GM21390 (cell line): ENCODE results near the gene SBDS.
"Not testable (repeated sequence)": the region's sequence is repeated elsewhere in the genome, so short reads cannot be mapped to it uniquely, and the experiment has no call there.

Source experiments
- ATAC-seq: cut with Tn5 transposase; IDR thresholded peaks from one replicate; pipeline ENCODE4 v1.9.1; 2021; ENCODE audit not compliant: unreplicated experiment

SBDS gene

GRCh38 chr7:66996444-66997191, 1.2 kb upstream of the SBDS start, which contains the start of gene TYW1:
Gene TYW1 (plus strand): TSS chr7:66996833. CDS start chr7:66996979, 146 bp downstream.
- ATAC-seq: peak; percentile 88

- not testable (repeated sequence) for ATAC-seq
Observed at GRCh38 chr7:66994691-66995049, 716 bp downstream of the SBDS start.

GRCh38 chr7:66994051-66994450, 1.3 kb downstream of the SBDS start:
- not testable (repeated sequence) for ATAC-seq

- not testable (repeated sequence) for ATAC-seq
Observed at GRCh38 chr7:66989552-66989951, 5.8 kb downstream of the SBDS start.

GRCh38 chr7:66980336-66980735, 15.1 kb downstream of the SBDS start:
- ATAC-seq: not testable (repeated sequence)

GRCh38 chr7:66979013-66979412, 16.4 kb downstream of the SBDS start:
- ATAC-seq: not testable (repeated sequence)

- ATAC-seq: not testable (repeated sequence)
Observed at GRCh38 chr7:66978312-66978711, 17.1 kb downstream of the SBDS start.

GRCh38 chr7:66974986-66975590, 20.3 kb downstream of the SBDS start:
- no peak for ATAC-seq

- ATAC-seq: no peak
Observed at GRCh38 chr7:66970310-66970709, 25.1 kb downstream of the SBDS start.

- not testable (repeated sequence) for ATAC-seq
Observed at GRCh38 chr7:66969001-66969400, 26.4 kb downstream of the SBDS start.

- ATAC-seq: no peak
Observed at GRCh38 chr7:66967029-66967428, 28.4 kb downstream of the SBDS start.

GRCh38 chr7:66964411-66964810, 31.0 kb downstream of the SBDS start:
- ATAC-seq: no peak

- ATAC-seq: no peak
Observed at GRCh38 chr7:66961096-66961495, 34.3 kb downstream of the SBDS start.

- no peak for ATAC-seq
Observed at GRCh38 chr7:66960192-66960591, 35.2 kb downstream of the SBDS start.

- ATAC-seq: no peak
Observed at GRCh38 chr7:66958538-66959350, 36.6 kb downstream of the SBDS start.

GRCh38 chr7:66957595-66958290, 37.6 kb downstream of the SBDS start:
- no peak for ATAC-seq

GRCh38 chr7:66953044-66953427, 42.4 kb downstream of the SBDS start:
- ATAC-seq: no peak

GRCh38 chr7:66952343-66953043, 42.9 kb downstream of the SBDS start:
- ATAC-seq: no peak

- no peak for ATAC-seq
Observed at GRCh38 chr7:66950763-66951162, 44.6 kb downstream of the SBDS start.

GRCh38 chr7:66950311-66950710, 45.1 kb downstream of the SBDS start:
- ATAC-seq: no peak
